GM23248 (cell line): ENCODE data around the gene PRDM1.

Experiments used
- EZH2 ChIP-seq: fragments of 200-600 bp; sonication (generic); IDR thresholded peaks from 2 replicates; pipeline ENCODE4 v1.6.1; 2018; ENCODE audit warnings: antibody characterized with exemption, mild to moderate bottlenecking; ENCODE audit not compliant: insufficient read depth, poor library complexity, severe bottlenecking
- EZH2phosphoT487 ChIP-seq: fragments of 200-600 bp; sonication (generic); IDR thresholded peaks from 2 replicates; pipeline ENCODE4 v1.6.1; 2018; ENCODE audit warnings: antibody characterized with exemption, moderate library complexity, mild to moderate bottlenecking, low read depth; ENCODE audit not compliant: insufficient read depth

- no peak for TF ChIP-seq EZH2
- TF ChIP-seq EZH2phosphoT487 = no peak
These were observed 15.5 kb upstream of the PRDM1 start for GRCh38 chr6:106070636-106071035.
